ENCODE measurements around the gene PYCR2. TPM values are rescaled to one million over a fixed set of nuclear protein-coding genes. Genes with fewer than 3 reads are reported as not detected.
"Not testable (repeated sequence)": the region's sequence is repeated elsewhere in the genome, so short reads cannot be mapped to it uniquely, and the experiment has no call there.

The PYCR2 gene
- total RNA-seq, 1 donor from 2014 or later, result 61.6 TPM

GRCh38 chr1:225934711-225935110, 10.7 kb upstream of the PYCR2 start:
- no peaks in the 10 kb centered on the region for H3K4me1 ChIP-seq
- intact Hi-C loops (cut with DNase I), result no loop called here
- no peaks in the 10 kb centered on the region for H3K36me3 ChIP-seq
- DNase-seq, result no peak
- H3K27me3 ChIP-seq, result no peaks in the 10 kb centered on the region
- no peak overlapping the region for H3K4me3 ChIP-seq
- ATAC-seq, result no peak
- no peaks in the 10 kb centered on the region for H3K9me3 ChIP-seq
- TF ChIP-seq CTCF (IDR thresholded peaks at IDR 0.05), result no peak
- H3K27ac ChIP-seq, result no peak overlapping the region

GRCh38 chr1:225933072-225933471, 9.0 kb upstream of the PYCR2 start:
- Histone ChIP-seq H3K27me3 (no peaks in the 10 kb centered on the region), H3K9me3 (no peaks in the 10 kb centered on the region), H3K27ac (no peak overlapping the region), H3K4me1 (no peaks in the 10 kb centered on the region), H3K36me3 (no peaks in the 10 kb centered on the region), H3K4me3 (no peak overlapping the region)
- ATAC-seq (no peak), DNase-seq (no peak)
- TF ChIP-seq CTCF (IDR thresholded peaks at IDR 0.05), result no peak
- intact Hi-C loops (cut with DNase I), result no loop called here

- intact Hi-C loops (cut with DNase I), result no loop called here
- H3K27ac ChIP-seq, result no peak overlapping the region
- H3K4me1 ChIP-seq, result no peaks in the 10 kb centered on the region
- no peaks in the 10 kb centered on the region for H3K9me3 ChIP-seq
- no peak for TF ChIP-seq CTCF (IDR thresholded peaks at IDR 0.05)
- ATAC-seq (no peak), DNase-seq (no peak)
- H3K4me3 ChIP-seq, result no peak overlapping the region
- no peaks in the 10 kb centered on the region for H3K36me3 ChIP-seq
- H3K27me3 ChIP-seq, result no peaks in the 10 kb centered on the region
Measured at GRCh38 chr1:225931270-225932136, 7.5 kb upstream of the PYCR2 start.

GRCh38 chr1:225930566-225930965, 6.5 kb upstream of the PYCR2 start:
- no peak overlapping the region for H3K27ac ChIP-seq
- DNase-seq (no peak), ATAC-seq (no peak)
- H3K36me3 ChIP-seq, result no peaks in the 10 kb centered on the region
- no peaks in the 10 kb centered on the region for H3K9me3 ChIP-seq
- H3K4me1 ChIP-seq, result no peaks in the 10 kb centered on the region
- TF ChIP-seq CTCF (IDR thresholded peaks at IDR 0.05), result no peak
- intact Hi-C loops (cut with DNase I), result no loop called here
- H3K27me3 ChIP-seq, result no peaks in the 10 kb centered on the region
- H3K4me3 ChIP-seq, result no peak overlapping the region

- H3K4me1 ChIP-seq; H3K27ac ChIP-seq; DNase-seq; H3K27me3 ChIP-seq; ATAC-seq; H3K9me3 ChIP-seq; H3K4me3 ChIP-seq; intact Hi-C loops (cut with DNase I); H3K36me3 ChIP-seq: not testable (repeated sequence)
Measured at GRCh38 chr1:225929462-225929861, 5.4 kb upstream of the PYCR2 start.

- H3K4me3 ChIP-seq, result no peak overlapping the region
- no peak for TF ChIP-seq CTCF (IDR thresholded peaks at IDR 0.05)
- intact Hi-C loops (cut with DNase I), result no loop called here
- no peak for DNase-seq
- no peaks in the 10 kb centered on the region for H3K36me3 ChIP-seq
- H3K27ac ChIP-seq, result peak overlapping the region; percentile 65
- no peak for ATAC-seq
- no peaks in the 10 kb centered on the region for H3K9me3 ChIP-seq
- peaks cover 4% of the 10 kb centered on the region for H3K4me1 ChIP-seq
- no peaks in the 10 kb centered on the region for H3K27me3 ChIP-seq
Measured at GRCh38 chr1:225928186-225929175, 4.4 kb upstream of the PYCR2 start.

All from upper lobe of right lung (tissue), 1 donor.